Testis (tissue), 3 donors: ENCODE results near the gene MXD3. TPM values are rescaled to one million over a fixed set of nuclear protein-coding genes. Genes with fewer than 3 reads are reported as not detected.

ENCODE experiments used
- DNase-seq: peaks from one replicate; pipeline ENCODE4 v3.0.0-alpha.2; 2019
- H3K27ac ChIP-seq, 2 donors: fragments of 200-600 bp; sonication (generic); one replicate each; pipeline ENCODE4 v1.5.1; 2019
- H3K27me3 ChIP-seq: fragments of 200-600 bp; sonication (generic); one replicate; pipeline ENCODE4 v1.5.1; 2019
- H3K36me3 ChIP-seq: fragments of 200-600 bp; sonication (generic); one replicate; pipeline ENCODE4 v1.5.1; 2017; ENCODE audit warnings: low read depth; ENCODE audit errors: missing control alignments
- H3K4me1 ChIP-seq: fragments of 200-600 bp; sonication (generic); one replicate; pipeline ENCODE4 v1.5.1; 2019
- H3K4me3 ChIP-seq, 2 donors: fragments of 200-600 bp; sonication (generic); one replicate each; pipeline ENCODE4 v1.5.1; 2017 to 2019
- H3K9me3 ChIP-seq: fragments of 200-600 bp; sonication (generic); one replicate; pipeline ENCODE4 v1.5.1; 2017
- CTCF ChIP-seq, 3 experiments: fragments of 450-650 bp in 2 of 3; fragments of 200-600 bp in 1 of 3; sonication (generic) in 1 of 3; IDR thresholded peaks; one replicate each; pipeline ENCODE4 v1.5.1; 2016 to 2019; ENCODE audit warnings: antibody characterized with exemption in 3 of 3, mild to moderate bottlenecking in 2 of 3, moderate library complexity in 1 of 3
- POLR2A ChIP-seq: fragments of 450-650 bp; IDR thresholded peaks from one replicate; pipeline ENCODE4 v1.6.1; 2017; ENCODE audit warnings: antibody characterized with exemption, mild to moderate bottlenecking, moderate library complexity
- WGBS, 2 donors: methylation state at CpG; one replicate each; pipeline ENCODE4 v1.1.5; 2018; 5-methylcytosine and 5-hydroxymethylcytosine counted together
- intact Hi-C: fragments of 100-400 bp; cut with DNase I; formaldehyde crosslinking; loops from one replicate; pipeline ENCODE4 v1.15.1; 2023; ENCODE audit warnings: low total_unique reads
- polyA plus RNA-seq: library from polyadenylated mRNA; stranded (reverse); fragments of 350-450 nt; fragmentation: Illumina TruSeq; extraction: RNeasy Lipid Tissue Mini Kit (QIAGEN cat#74804); gene quantifications from one replicate; pipeline ENCODE4 v1.2.3, GENCODE V29; 2014; ENCODE audit warnings: low read depth, low replicate concordance; ENCODE audit not compliant: insufficient read depth
- total RNA-seq, 2 donors: library from RNA; depleted of rRNA; stranded (reverse); fragments of >200 nt; gene quantifications; one replicate each; pipeline ENCODE4 v1.2.3, GENCODE V29; 2016

MXD3 gene
- total and polyA plus RNA-seq, 3 donors from 2014 or later: 7.7 to 12.9 (median 12.5) TPM

DNA sequence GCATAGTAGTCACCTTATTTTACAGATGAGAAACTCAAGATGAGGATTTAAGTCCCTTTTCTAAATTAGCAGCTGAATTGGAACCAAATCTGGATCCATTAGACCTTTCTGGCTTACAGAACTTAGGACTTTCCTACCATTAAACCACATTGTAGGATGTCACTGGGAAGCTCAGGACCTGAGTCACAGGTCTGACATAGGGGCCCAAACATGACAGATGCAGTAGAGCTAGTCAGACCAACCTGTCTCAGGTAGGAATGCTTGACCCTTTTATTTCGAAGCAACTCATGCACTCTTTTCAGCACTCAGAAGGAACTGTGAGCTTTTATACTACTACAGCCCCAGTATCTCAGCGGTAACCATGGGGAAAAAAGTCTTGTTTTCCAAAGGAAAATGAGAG is 10.7 kb downstream of the MXD3 start:
- Histone ChIP-seq H3K36me3 (no peaks in the 10 kb centered on the region), H3K27ac (peak overlapping the region in 1 of 2 donors; percentile 18), H3K4me1 (peaks cover 19% of the 10 kb centered on the region), H3K4me3 (no peak overlapping the region), H3K27me3 (no peaks in the 10 kb centered on the region), H3K9me3 (no peaks in the 10 kb centered on the region)
- intact Hi-C loops: loop anchor here (10.0 kb wide), 1 partner anchor 186 kb away; no protein-coding TSS in a partner anchor
- 72 to 92% methylated on average over 2 of the region's 2 CpGs for WGBS, 2 donors
- no peak for TF ChIP-seq CTCF (IDR thresholded peaks at IDR 0.05)
- TF ChIP-seq POLR2A: no peak
- no peak for DNase-seq

GRCh38 chr5:177300236-177300880 is 11.3 kb downstream of the MXD3 start:
- H3K9me3 ChIP-seq: no peaks in the 10 kb centered on the region
- H3K27ac ChIP-seq: peak overlapping the region in 1 of 2 donors; percentile 18
- WGBS, 2 donors: 25 to 40% methylated on average over 4 of the region's 4 CpGs
- H3K4me1 ChIP-seq: peaks cover 19% of the 10 kb centered on the region
- intact Hi-C loops: loop anchor here (10.0 kb wide), 1 partner anchor 186 kb away; no protein-coding TSS in a partner anchor
- TF ChIP-seq CTCF (IDR thresholded peaks at IDR 0.05) (no peak), POLR2A (no peak)
- no peaks in the 10 kb centered on the region for H3K27me3 ChIP-seq
- no peak overlapping the region for H3K4me3 ChIP-seq
- DNase-seq: no peak
- no peaks in the 10 kb centered on the region for H3K36me3 ChIP-seq

DNA sequence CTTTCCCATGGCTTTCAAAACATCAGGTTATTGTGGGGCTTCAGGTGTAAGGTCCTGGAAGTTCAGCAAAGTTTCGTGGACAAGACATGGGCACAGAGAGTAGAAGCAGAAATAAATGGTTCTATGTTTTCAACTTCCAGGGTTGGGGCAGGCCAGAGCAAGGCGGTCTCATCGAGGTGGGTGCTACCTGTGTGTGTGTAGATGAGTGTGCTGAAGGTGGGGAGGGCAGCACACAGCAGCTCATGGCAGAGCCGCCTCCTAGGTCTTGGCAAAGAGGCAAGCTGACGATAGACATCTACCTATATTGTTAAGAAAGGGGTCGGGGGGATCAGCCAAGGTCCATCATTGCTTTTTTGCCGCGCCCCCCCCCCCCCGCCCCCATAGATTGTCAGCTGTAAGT is 12.0 kb downstream of the MXD3 start:
- intact Hi-C loops: loop anchor here (10.0 kb wide), 1 partner anchor 185 kb away; no protein-coding TSS in a partner anchor

DNA sequence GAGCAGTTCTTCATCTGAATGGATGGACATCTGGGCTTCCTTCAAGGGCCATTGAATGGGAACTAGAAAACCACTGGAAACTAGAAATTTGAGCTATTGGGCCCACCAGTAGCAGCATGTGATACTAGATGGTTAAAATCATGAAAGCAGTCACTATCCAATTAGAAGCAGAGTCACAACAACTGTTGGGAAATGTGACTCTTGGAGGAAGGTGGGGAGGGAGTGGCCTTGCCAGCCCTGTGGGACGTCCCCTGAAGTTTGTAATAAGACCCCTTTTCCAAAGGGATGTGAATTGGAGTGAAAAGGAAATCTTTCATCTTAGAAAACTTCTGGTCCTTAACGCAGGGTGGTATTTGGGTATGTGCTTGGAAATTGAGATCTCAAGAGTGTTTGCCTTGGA is 13.8 kb downstream of the MXD3 start:
- TF ChIP-seq CTCF (IDR thresholded peaks at IDR 0.05) (no peak), POLR2A (no peak)
- Histone ChIP-seq H3K27me3 (no peaks in the 10 kb centered on the region), H3K9me3 (no peaks in the 10 kb centered on the region), H3K4me1 (peaks cover 13% of the 10 kb centered on the region), H3K36me3 (no peaks in the 10 kb centered on the region), H3K27ac (no peak overlapping the region), H3K4me3 (no peak overlapping the region)
- DNase-seq: no peak
- intact Hi-C loops: no loop called here
- WGBS, 2 donors: 88 to 92% methylated on average over 2 of the region's 2 CpGs

More for the DNA sequence above, 12.0 kb downstream of the MXD3 start:
- Histone ChIP-seq H3K4me3 (no peak overlapping the region), H3K27ac (peak overlapping the region in 1 of 2 donors; percentile 18), H3K9me3 (no peaks in the 10 kb centered on the region), H3K4me1 (peaks cover 17% of the 10 kb centered on the region), H3K36me3 (no peaks in the 10 kb centered on the region), H3K27me3 (no peaks in the 10 kb centered on the region)
- no peak for TF ChIP-seq CTCF (IDR thresholded peaks at IDR 0.05)
- no peak for TF ChIP-seq POLR2A
- WGBS, 2 donors: 80 to 82% methylated on average over 9 of the region's 9 CpGs
- no peak for DNase-seq

GRCh38 chr5:177296581-177296980 is 15.1 kb downstream of the MXD3 start:
- Histone ChIP-seq H3K4me3 (no peak overlapping the region), H3K36me3 (no peaks in the 10 kb centered on the region), H3K4me1 (peaks cover 3% of the 10 kb centered on the region), H3K27me3 (no peaks in the 10 kb centered on the region), H3K27ac (no peak overlapping the region), H3K9me3 (no peaks in the 10 kb centered on the region)
- WGBS, 2 donors: 49 to 55% methylated on average over 4 of the region's 4 CpGs
- no peak for DNase-seq
- intact Hi-C loops: no loop called here
- TF ChIP-seq CTCF (IDR thresholded peaks at IDR 0.05) (no peak), POLR2A (no peak)
